ENCODE results near the gene OR52L1.

The OR52L1 gene

GRCh38 chr11:6006846-6007245 lies 20.1 kb upstream of the OR52L1 start, which contains the start of gene OR56A4:
Gene OR56A4, minus strand, starts transcription at chr11:6006946. Its CDS starts 3,954 bp downstream, at chr11:6002992.
- ChIA-PET POLR2A (no interaction called here), CTCF (no interaction called here)
- no peaks in the 10 kb centered on the region for H3K4me1 ChIP-seq (ENCODE audit: control insufficient read depth, insufficient read depth, low read length)
- TF ChIP-seq ZNF391 (tag by site-specific recombination; IDR thresholded peaks at IDR 0.05; ENCODE audit: borderline replicate concordance, low read depth) (no peak), BCL11B (tag by site-specific recombination; IDR thresholded peaks at IDR 0.05; ENCODE audit: low read depth) (no peak), REST (tag by site-specific recombination; IDR thresholded peaks at IDR 0.05) (no peak), ZNF48 (tag by site-specific recombination; IDR thresholded peaks at IDR 0.05) (no peak), KLF17 (tag by site-specific recombination; IDR thresholded peaks at IDR 0.05) (no peak), ZNF549 (tag by site-specific recombination; IDR thresholded peaks at IDR 0.05) (no peak), ZNF223 (tag by site-specific recombination; IDR thresholded peaks at IDR 0.05) (no peak), GLIS2 (tag by site-specific recombination; IDR thresholded peaks at IDR 0.05) (no peak), PATZ1 (tag by site-specific recombination; IDR thresholded peaks at IDR 0.05) (no peak), ELK4 (IDR thresholded peaks at IDR 0.05; ENCODE audit: borderline replicate concordance, low read depth, low read length) (no peak)
- no peaks in the 10 kb centered on the region for H3K9me3 ChIP-seq (ENCODE audit: control insufficient read depth, insufficient read depth, low read depth, low read length)
- no peak within 1 kb of the TSS for H3K27ac ChIP-seq (ENCODE audit: extremely low read depth, low read depth, low read length)
- no peak within 1 kb of the TSS for H3K4me3 ChIP-seq (ENCODE audit: low read depth, low read length)
- no peaks in the 10 kb centered on the region for H3K36me3 ChIP-seq (ENCODE audit: control insufficient read depth in 2 of 2, insufficient read depth in 1 of 2, low read length in 2 of 2)

GRCh38 chr11:6006395-6006794 lies 19.6 kb upstream of the OR52L1 start:
- TF ChIP-seq ZNF518A (tag by site-specific recombination; conservative IDR thresholded peaks at IDR 0.05; ENCODE audit: low read depth) (no peak), ZNF580 (tag by site-specific recombination; IDR thresholded peaks at IDR 0.05) (no peak), ZNF830 (tag by site-specific recombination; IDR thresholded peaks at IDR 0.05; ENCODE audit: low read depth) (no peak), ZNF561 (tag by site-specific recombination; IDR thresholded peaks at IDR 0.05; ENCODE audit: borderline replicate concordance) (no peak), ZNF311 (tag by site-specific recombination; IDR thresholded peaks at IDR 0.05; ENCODE audit: borderline replicate concordance) (no peak), ZNF26 (tag by site-specific recombination; IDR thresholded peaks at IDR 0.05) (no peak), ZNF112 (tag by site-specific recombination; IDR thresholded peaks at IDR 0.05) (no peak), ZFHX2 (tag by site-specific recombination; conservative IDR thresholded peaks at IDR 0.05) (no peak), ZBTB17 (tag by site-specific recombination; IDR thresholded peaks at IDR 0.05) (no peak), KLF8 (tag by site-specific recombination; IDR thresholded peaks at IDR 0.05) (no peak)
- Histone ChIP-seq H3K36me3 (ENCODE audit: control insufficient read depth in 2 of 2, insufficient read depth in 1 of 2, low read length in 2 of 2) (no peaks in the 10 kb centered on the region), H3K9me3 (ENCODE audit: control insufficient read depth, insufficient read depth, low read depth, low read length) (no peaks in the 10 kb centered on the region), H3K4me3 (ENCODE audit: low read depth, low read length) (no peak overlapping the region), H3K4me1 (ENCODE audit: control insufficient read depth, insufficient read depth, low read length) (no peaks in the 10 kb centered on the region), H3K27ac (ENCODE audit: extremely low read depth, low read depth, low read length) (no peak overlapping the region)
- ChIA-PET POLR2A (no interaction called here), CTCF (interaction anchor here (0.7 kb wide), 2 partner anchors 15 to 348 kb away, joined by 3 read pairs; no protein-coding TSS in a partner anchor)

All from HEK293 (cell line).